Mesothelial cell of epicardium (in vitro differentiated cells): ENCODE results near the gene PTDSS2. TPM values are rescaled to one million over a fixed set of nuclear protein-coding genes. Genes with fewer than 3 reads are reported as not detected.

ENCODE experiments used
- DNase-seq, 2 experiments: peaks; one replicate each; pipeline ENCODE4 v3.0.0; 2021; ENCODE audit warnings: low spot score in 2 of 2; ENCODE audit not compliant: unreplicated experiment in 2 of 2
- H3K27ac Mint-ChIP-seq: 2 replicates; pipeline ENCODE4 v1.8.0; 2021; ENCODE audit warnings: mixed read lengths
- H3K27me3 Mint-ChIP-seq: 2 replicates; pipeline ENCODE4 v1.8.0; 2021; ENCODE audit warnings: low read depth, mixed read lengths
- H3K36me3 Mint-ChIP-seq: 2 replicates; pipeline ENCODE4 v1.8.0; 2021; ENCODE audit warnings: mixed read lengths
- H3K4me1 Mint-ChIP-seq: 2 replicates; pipeline ENCODE4 v1.8.0; 2021; ENCODE audit warnings: mixed read lengths
- H3K4me3 Mint-ChIP-seq: 2 replicates; pipeline ENCODE4 v1.8.0; 2021; ENCODE audit warnings: mild to moderate bottlenecking, moderate library complexity, mixed read lengths
- H3K9me3 Mint-ChIP-seq: 2 replicates; pipeline ENCODE4 v1.8.0; 2021; ENCODE audit warnings: mixed read lengths
- CTCF ChIP-seq: fragments of 200-600 bp; sonication (generic); IDR thresholded peaks from one replicate; pipeline ENCODE4 v1.5.0; 2021; ENCODE audit warnings: antibody characterized with exemption; ENCODE audit not compliant: unreplicated experiment
- total RNA-seq: library from RNA; stranded (reverse); gene quantifications from 3 replicates; pipeline ENCODE4 v1.2.1, GENCODE V29; 2021

The PTDSS2 gene
- total RNA-seq, 1 donor from 2014 or later, result 49.7 TPM

DNA sequence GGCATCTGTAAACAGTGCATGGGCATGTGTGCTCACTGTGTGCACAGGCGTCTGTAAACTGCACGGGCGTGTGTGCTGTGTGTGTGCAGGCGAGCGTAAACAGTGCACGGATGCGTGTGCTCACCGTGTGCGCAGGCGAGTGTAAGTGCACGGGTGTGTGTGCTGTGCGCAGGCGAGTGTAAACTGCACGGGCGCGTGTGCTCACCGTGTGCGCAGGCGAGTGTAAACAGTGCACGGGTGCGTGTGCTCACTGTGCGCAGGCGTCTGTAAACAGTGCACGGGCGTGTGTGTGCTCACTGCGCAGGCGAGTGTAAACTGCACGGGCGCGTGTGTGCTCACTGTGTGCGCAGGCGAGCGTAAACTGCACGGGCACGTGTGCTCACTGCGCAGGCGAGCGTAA, 34.5 kb downstream of the PTDSS2 start:
- H3K4me1 Mint-ChIP-seq, result no peaks in the 10 kb centered on the region
- DNase-seq, result no peak
- H3K36me3 Mint-ChIP-seq, result peaks cover 17% of the 10 kb centered on the region
- H3K9me3 Mint-ChIP-seq, result peaks cover 14% of the 10 kb centered on the region
- TF ChIP-seq CTCF, result no peak
- no peak overlapping the region for H3K4me3 Mint-ChIP-seq
- no peak overlapping the region for H3K27ac Mint-ChIP-seq
- no peaks in the 10 kb centered on the region for H3K27me3 Mint-ChIP-seq

GRCh38 chr11:486189-486588, 36.1 kb downstream of the PTDSS2 start:
- Mint-ChIP-seq H3K9me3 (peaks cover 14% of the 10 kb centered on the region), H3K27ac (no peak overlapping the region), H3K36me3 (peaks cover 15% of the 10 kb centered on the region), H3K27me3 (no peaks in the 10 kb centered on the region), H3K4me3 (no peak overlapping the region), H3K4me1 (no peaks in the 10 kb centered on the region)
- no peak for TF ChIP-seq CTCF
- DNase-seq, result no peak

DNA sequence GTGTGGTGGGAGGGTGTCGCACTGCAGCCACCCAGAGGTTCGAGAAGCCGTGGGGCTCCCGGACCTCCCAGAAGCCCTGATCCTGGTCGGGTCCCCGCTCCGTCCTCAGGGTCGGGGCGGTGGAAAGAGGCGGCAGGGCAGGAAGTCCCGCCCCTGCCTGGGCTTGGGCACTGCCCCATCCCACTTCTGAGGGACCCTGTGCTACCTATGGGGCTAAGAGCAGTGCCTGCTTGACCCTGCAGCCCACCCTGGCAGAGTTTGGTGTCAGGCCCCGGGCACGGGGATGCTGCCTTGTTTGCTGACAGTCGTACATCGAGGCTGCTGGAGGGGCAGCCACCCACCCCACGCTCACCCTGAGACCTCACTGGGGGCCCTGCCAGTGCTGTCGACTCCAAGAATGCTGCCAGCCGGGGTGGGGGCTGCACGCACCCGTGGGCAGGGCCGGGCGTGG, 37.5 kb downstream of the PTDSS2 start:
- Mint-ChIP-seq H3K4me1 (no peaks in the 10 kb centered on the region), H3K9me3 (peaks cover 11% of the 10 kb centered on the region), H3K27ac (no peak overlapping the region), H3K27me3 (no peaks in the 10 kb centered on the region), H3K36me3 (peaks cover 13% of the 10 kb centered on the region), H3K4me3 (no peak overlapping the region)
- DNase-seq, result no peak
- TF ChIP-seq CTCF, result no peak

- no peaks in the 10 kb centered on the region for H3K4me1 Mint-ChIP-seq
- peaks cover 13% of the 10 kb centered on the region for H3K36me3 Mint-ChIP-seq
- no peak for TF ChIP-seq CTCF
- no peaks in the 10 kb centered on the region for H3K27me3 Mint-ChIP-seq
- H3K27ac Mint-ChIP-seq, result no peak overlapping the region
- H3K4me3 Mint-ChIP-seq, result no peak overlapping the region
- no peak for DNase-seq
- H3K9me3 Mint-ChIP-seq, result peaks cover 11% of the 10 kb centered on the region
Observed at GRCh38 chr11:488062-488461, 38.0 kb downstream of the PTDSS2 start.

GRCh38 chr11:488579-488978, 38.5 kb downstream of the PTDSS2 start:
- H3K27me3 Mint-ChIP-seq, result no peaks in the 10 kb centered on the region
- H3K4me1 Mint-ChIP-seq, result no peaks in the 10 kb centered on the region
- H3K27ac Mint-ChIP-seq, result no peak overlapping the region
- no peak overlapping the region for H3K4me3 Mint-ChIP-seq
- TF ChIP-seq CTCF, result no peak
- peaks cover 10% of the 10 kb centered on the region for H3K36me3 Mint-ChIP-seq
- DNase-seq, result no peak
- peaks cover 6% of the 10 kb centered on the region for H3K9me3 Mint-ChIP-seq

DNA sequence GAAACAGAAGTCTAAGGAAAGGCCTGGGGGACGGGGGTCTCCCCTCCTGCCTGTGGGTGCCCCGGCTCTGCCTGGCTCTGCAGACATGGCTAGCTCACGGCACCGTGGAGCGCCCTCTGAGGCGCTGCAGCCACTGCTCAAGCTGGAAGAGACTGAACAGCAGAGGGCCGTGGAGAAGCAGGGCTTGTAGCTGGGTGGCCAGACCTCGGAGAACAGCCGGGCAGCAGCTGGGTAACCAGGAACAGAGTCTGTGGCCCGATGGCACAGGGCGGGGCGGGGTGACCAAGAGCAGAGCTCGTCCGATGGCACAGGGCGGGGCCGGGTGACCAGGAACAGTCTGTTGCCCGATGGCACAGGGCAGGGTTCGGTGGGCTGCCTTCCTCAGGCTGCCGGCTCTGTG, 38.9 kb downstream of the PTDSS2 start:
- Mint-ChIP-seq H3K36me3 (peaks cover 8% of the 10 kb centered on the region), H3K27ac (no peak overlapping the region), H3K9me3 (peaks cover 2% of the 10 kb centered on the region), H3K4me1 (no peaks in the 10 kb centered on the region), H3K27me3 (no peaks in the 10 kb centered on the region), H3K4me3 (no peak overlapping the region)
- TF ChIP-seq CTCF, result no peak
- no peak for DNase-seq
